ENCODE results near the gene ZNF334.
A peak's percentile ranks its signal among the peaks of the same experiment; 100 is the strongest.

Gene ZNF334

GRCh38 chr20:46545077-46545826 is 31.9 kb upstream of the ZNF334 start:
- peak in 3 of 5 experiments; percentile 5 to 83 (median 12) for DNase-seq

GRCh38 chr20:46544576-46544975 is 31.2 kb upstream of the ZNF334 start:
- no peak for DNase-seq

GRCh38 chr20:46543959-46544358 is 30.6 kb upstream of the ZNF334 start:
- no peak for DNase-seq

- no peak for DNase-seq
These were observed 29.7 kb upstream of the ZNF334 start for GRCh38 chr20:46543033-46543432.

GRCh38 chr20:46541229-46541935 is 28.0 kb upstream of the ZNF334 start:
- no peak for DNase-seq

GRCh38 chr20:46539113-46539512 is 25.8 kb upstream of the ZNF334 start:
- DNase-seq: no peak

GRCh38 chr20:46530640-46531039 is 17.3 kb upstream of the ZNF334 start:
- no peak for DNase-seq

GRCh38 chr20:46523696-46524328 is 10.5 kb upstream of the ZNF334 start:
- DNase-seq: peak in 1 of 5 experiments; percentile 12

- DNase-seq: no peak
These were observed 9.7 kb upstream of the ZNF334 start for GRCh38 chr20:46523108-46523507.

- peak in 4 of 5 experiments; percentile 10 to 64 (median 18) for DNase-seq
These were observed 7.7 kb upstream of the ZNF334 start for GRCh38 chr20:46520976-46521579.

GRCh38 chr20:46520540-46520939 is 7.2 kb upstream of the ZNF334 start:
- no peak for DNase-seq

GRCh38 chr20:46519471-46520068 is 6.2 kb upstream of the ZNF334 start:
- no peak for DNase-seq

GRCh38 chr20:46509523-46509922 is 3.8 kb downstream of the ZNF334 start:
- no peak for DNase-seq

- DNase-seq: no peak
These were observed 5.5 kb downstream of the ZNF334 start for GRCh38 chr20:46507760-46508407.

GRCh38 chr20:46505506-46505905 is 7.9 kb downstream of the ZNF334 start:
- DNase-seq: no peak

GRCh38 chr20:46501961-46502360 is 11.4 kb downstream of the ZNF334 start:
- no peak for DNase-seq

GRCh38 chr20:46501337-46501942 is 11.9 kb downstream of the ZNF334 start:
- DNase-seq: no peak

- DNase-seq: no peak
These were observed 19.3 kb downstream of the ZNF334 start for GRCh38 chr20:46494077-46494476.

- DNase-seq: no peak
These were observed 22.0 kb downstream of the ZNF334 start for GRCh38 chr20:46491354-46491753.

- no peak for DNase-seq
These were observed 24.9 kb downstream of the ZNF334 start for GRCh38 chr20:46488451-46488850.

- no peak for DNase-seq
These were observed 25.7 kb downstream of the ZNF334 start for GRCh38 chr20:46487628-46488027.

GRCh38 chr20:46485431-46485830 is 27.9 kb downstream of the ZNF334 start:
- DNase-seq: no peak

Measured in T-helper 2 cell (primary cell).